Effector memory CD8-positive, alpha-beta T cell (primary cell): ENCODE results near the gene KRT37.
"Not testable (repeated sequence)": the region's sequence is repeated elsewhere in the genome, so short reads cannot be mapped to it uniquely, and the experiment has no call there.

Experiments
- ATAC-seq: fragments of 150-1000 bp; cut with Tn5 transposase; replicated peaks from 2 replicates; pipeline ENCODE4 v1.10.0; 2021; ENCODE audit warnings: mild to moderate bottlenecking, moderate library complexity
- DNase-seq, 3 experiments: peaks; one replicate each; pipeline ENCODE4 v3.0.0; 2021
- H3K27ac Mint-ChIP-seq, 2 donors: one replicate each; pipeline ENCODE4 v1.8.0; 2022; ENCODE audit warnings: mild to moderate bottlenecking in 2 of 2, mixed read lengths in 2 of 2, moderate library complexity in 2 of 2
- H3K27me3 Mint-ChIP-seq, 2 donors: one replicate each; pipeline ENCODE4 v1.8.0; 2022; ENCODE audit warnings: mixed read lengths in 2 of 2
- H3K36me3 Mint-ChIP-seq: one replicate; pipeline ENCODE4 v1.8.0; 2022; ENCODE audit warnings: mild to moderate bottlenecking, moderate library complexity, mixed read lengths; ENCODE audit not compliant: insufficient read depth
- H3K4me1 Mint-ChIP-seq, 2 donors: one replicate each; pipeline ENCODE4 v1.8.0; 2022; ENCODE audit warnings: low read depth in 2 of 2, mixed read lengths in 2 of 2
- H3K4me3 Mint-ChIP-seq, 2 donors: one replicate each; pipeline ENCODE4 v1.8.0; 2022; ENCODE audit warnings: mild to moderate bottlenecking in 2 of 2, mixed read lengths in 2 of 2, moderate library complexity in 2 of 2
- H3K9me3 Mint-ChIP-seq, 2 donors: one replicate each; pipeline ENCODE4 v1.8.0; 2022; ENCODE audit warnings: mixed read lengths in 2 of 2

KRT37 gene

DNA sequence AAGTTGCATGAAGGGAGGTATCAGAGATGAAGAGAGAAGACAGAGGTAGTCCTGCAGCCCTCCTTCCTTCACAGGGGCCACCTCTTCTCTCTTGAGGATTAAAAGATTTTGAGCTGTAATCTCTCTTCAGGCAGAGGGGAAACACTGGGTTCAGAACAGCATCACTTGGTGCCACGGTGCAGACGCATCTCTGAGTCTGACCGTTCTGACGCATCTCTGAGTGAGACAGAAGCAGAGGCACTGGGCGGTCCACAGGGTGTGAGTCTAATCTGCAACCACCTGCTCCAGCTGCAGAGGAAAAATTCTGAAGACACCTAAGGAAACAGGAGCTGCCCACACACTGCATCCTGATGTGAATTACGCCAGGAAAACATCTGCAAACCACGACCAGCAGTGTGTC lies 5.3 kb upstream of the KRT37 start:
- no peak overlapping the region for H3K4me3 Mint-ChIP-seq
- ATAC-seq (no peak), DNase-seq (no peak)
- H3K27me3 Mint-ChIP-seq, result peaks cover 27 to 32% of the 10 kb centered on the region in 2 donors
- H3K27ac Mint-ChIP-seq, result no peak overlapping the region
- peaks cover 0 to 2% of the 10 kb centered on the region in 2 donors for H3K4me1 Mint-ChIP-seq
- no peaks in the 10 kb centered on the region for H3K36me3 Mint-ChIP-seq
- H3K9me3 Mint-ChIP-seq, result no peaks in the 10 kb centered on the region

DNA sequence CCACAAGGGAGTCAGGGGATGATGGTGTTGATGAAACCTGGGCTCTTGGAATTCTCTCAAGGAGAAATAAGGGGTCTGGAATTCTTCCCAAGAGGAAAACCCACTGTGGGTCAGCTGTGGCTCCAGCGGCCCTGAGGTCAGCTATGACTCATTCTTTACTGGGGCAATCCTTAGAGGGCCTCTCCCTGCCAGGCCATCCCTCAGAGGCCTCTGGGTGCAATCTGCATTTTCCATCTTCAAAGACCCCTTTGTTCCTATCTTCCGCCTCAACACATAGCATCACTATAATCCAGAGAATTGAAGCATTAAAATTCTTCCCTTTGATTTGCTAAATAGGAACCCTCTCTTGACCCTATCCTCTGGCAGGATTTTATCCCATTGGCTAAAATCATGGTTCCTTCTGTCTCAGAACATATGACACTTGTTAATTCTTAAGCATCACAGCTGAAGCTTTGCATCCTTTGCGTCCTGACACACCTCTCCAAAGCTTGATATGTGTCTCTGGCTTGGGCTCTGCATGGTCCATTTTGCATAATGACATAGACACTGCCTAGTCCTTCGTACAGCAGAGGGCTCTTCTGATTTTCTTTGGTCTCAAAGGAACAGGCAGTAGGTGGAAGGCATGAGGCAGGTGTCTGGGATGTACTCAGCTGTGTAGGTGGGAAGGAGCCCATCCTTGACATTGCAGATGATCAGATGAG lies 4.4 kb upstream of the KRT37 start:
- ATAC-seq, result no peak
- H3K9me3 Mint-ChIP-seq, result no peaks in the 10 kb centered on the region
- no peak overlapping the region for H3K4me3 Mint-ChIP-seq
- H3K27ac Mint-ChIP-seq, result no peak overlapping the region
- no peaks in the 10 kb centered on the region for H3K36me3 Mint-ChIP-seq
- H3K4me1 Mint-ChIP-seq, result peaks cover 0 to 2% of the 10 kb centered on the region in 2 donors
- no peak for DNase-seq
- H3K27me3 Mint-ChIP-seq, result peaks cover 25 to 34% of the 10 kb centered on the region in 2 donors

DNA sequence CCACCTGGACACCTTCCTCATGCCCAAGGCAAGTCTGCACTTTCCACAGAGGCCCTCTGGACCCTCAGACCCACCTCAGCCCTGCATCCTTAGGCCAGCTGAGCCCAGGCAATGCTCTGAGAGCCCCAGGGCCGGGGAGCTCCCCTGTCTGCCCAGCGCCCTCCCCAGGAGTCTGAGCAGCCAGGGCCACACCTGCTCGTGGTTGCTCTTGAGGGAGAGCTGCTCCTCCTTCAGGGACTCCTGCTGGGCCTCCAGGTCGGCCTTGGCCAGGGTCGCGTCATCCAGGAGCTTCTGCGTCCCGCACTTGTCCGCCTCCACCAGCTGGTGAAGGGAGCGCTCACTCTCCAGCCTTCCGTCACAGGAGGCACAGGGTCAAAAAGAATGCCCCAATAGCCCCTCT lies 1.8 kb downstream of the KRT37 start:
- H3K9me3 Mint-ChIP-seq, H3K4me3 Mint-ChIP-seq, ATAC-seq, DNase-seq, H3K27ac Mint-ChIP-seq, H3K4me1 Mint-ChIP-seq, H3K36me3 Mint-ChIP-seq: not testable (repeated sequence)
- peaks cover 19 to 26% of the 10 kb centered on the region in 2 donors for H3K27me3 Mint-ChIP-seq

DNA sequence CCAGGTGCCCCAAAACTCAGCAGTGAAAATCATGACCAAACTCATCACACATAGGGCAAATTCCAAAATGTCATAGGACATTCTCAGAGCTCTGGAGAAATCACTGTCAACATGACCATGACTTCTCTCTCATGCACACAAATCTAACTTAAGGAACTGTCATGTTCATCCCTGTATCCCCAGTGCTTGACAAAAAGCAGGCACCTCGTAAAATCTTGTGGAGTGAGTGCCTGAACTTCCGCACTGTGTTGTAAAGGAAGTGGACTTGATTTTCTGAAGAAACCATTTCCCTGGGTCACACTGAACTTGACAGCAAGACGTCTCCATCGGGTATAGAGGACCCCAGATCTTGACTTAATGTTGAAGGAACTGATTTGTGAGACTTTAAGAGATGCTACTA lies 2.8 kb downstream of the KRT37 start:
- Mint-ChIP-seq H3K9me3 (no peaks in the 10 kb centered on the region), H3K4me3 (no peak overlapping the region), H3K36me3 (no peaks in the 10 kb centered on the region), H3K27ac (no peak overlapping the region), H3K4me1 (peaks cover 0 to 3% of the 10 kb centered on the region in 2 donors), H3K27me3 (peaks cover 19 to 26% of the 10 kb centered on the region in 2 donors)
- ATAC-seq, result no peak
- no peak for DNase-seq

DNA sequence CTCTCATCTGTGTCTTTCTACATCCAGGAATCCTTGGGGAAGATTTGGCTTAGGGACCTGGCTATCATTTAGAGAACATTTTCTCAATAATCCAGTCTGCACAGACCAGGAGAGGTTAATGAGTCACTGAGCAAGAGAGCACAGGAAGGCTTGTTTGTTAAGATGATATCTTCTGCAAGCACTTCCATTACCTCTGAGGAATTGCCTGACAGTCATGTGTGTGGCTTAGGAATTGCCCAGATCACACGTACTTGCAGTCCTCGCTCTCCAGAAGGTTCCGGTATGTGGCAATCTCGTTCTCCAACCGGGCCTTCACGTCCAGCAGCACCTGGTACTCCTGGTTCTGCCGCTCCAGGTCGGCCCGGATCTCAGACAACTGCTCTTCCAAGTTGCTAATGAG lies 3.3 kb downstream of the KRT37 start:
- peaks cover 0 to 3% of the 10 kb centered on the region in 2 donors for H3K4me1 Mint-ChIP-seq
- H3K27me3 Mint-ChIP-seq, result peaks cover 19 to 26% of the 10 kb centered on the region in 2 donors
- H3K4me3 Mint-ChIP-seq, result no peak overlapping the region
- no peak overlapping the region for H3K27ac Mint-ChIP-seq
- ATAC-seq (no peak), DNase-seq (no peak)
- H3K36me3 Mint-ChIP-seq, result no peaks in the 10 kb centered on the region
- no peaks in the 10 kb centered on the region for H3K9me3 Mint-ChIP-seq

DNA sequence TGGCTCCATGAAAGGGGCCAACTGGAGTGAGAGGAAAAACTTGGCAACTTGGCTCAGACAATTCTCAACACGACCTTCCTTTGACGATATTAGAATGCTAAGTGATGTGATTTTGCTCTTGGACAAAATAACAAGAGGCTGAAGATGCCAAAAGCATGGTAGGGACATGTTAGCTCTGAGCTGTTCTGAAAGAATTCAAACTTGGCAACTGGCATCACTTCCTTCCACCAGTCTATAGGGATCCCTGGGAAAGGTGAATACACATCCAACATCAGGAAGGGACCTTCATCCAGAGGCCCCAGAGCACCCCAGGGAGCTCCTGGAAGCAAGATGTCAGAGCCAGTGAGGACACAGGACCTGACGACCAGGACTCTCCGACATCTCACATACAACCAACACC lies 4.3 kb downstream of the KRT37 start:
- DNase-seq (no peak), ATAC-seq (no peak)
- no peaks in the 10 kb centered on the region for H3K9me3 Mint-ChIP-seq
- no peak overlapping the region for H3K4me3 Mint-ChIP-seq
- H3K36me3 Mint-ChIP-seq, result no peaks in the 10 kb centered on the region
- H3K27me3 Mint-ChIP-seq, result peaks cover 13 to 26% of the 10 kb centered on the region in 2 donors
- H3K27ac Mint-ChIP-seq, result no peak overlapping the region
- H3K4me1 Mint-ChIP-seq, result peaks cover 0 to 3% of the 10 kb centered on the region in 2 donors

DNA sequence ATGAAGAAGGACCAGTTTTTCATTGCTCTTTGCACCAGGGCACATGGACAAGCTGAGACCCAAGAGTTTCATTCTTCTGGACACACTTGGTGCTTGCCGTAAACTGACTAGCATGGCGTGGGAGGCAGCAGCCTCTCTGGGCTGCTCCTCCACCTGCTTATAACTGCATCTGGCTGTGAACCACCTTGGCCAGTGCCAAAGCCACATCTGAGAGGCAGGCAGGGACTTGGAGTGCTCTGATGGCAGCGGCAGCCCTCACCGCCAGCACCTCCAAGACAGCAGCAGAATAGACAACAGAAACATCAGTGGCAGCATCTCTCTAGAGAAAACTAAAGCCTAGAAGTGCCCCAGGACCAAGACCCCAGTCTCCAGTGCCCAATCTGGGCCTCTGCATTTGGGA lies 4.7 kb downstream of the KRT37 start:
- no peak overlapping the region for H3K27ac Mint-ChIP-seq
- no peaks in the 10 kb centered on the region for H3K9me3 Mint-ChIP-seq
- no peaks in the 10 kb centered on the region for H3K36me3 Mint-ChIP-seq
- no peak overlapping the region for H3K4me3 Mint-ChIP-seq
- H3K4me1 Mint-ChIP-seq, result peaks cover 0 to 3% of the 10 kb centered on the region in 2 donors
- ATAC-seq (no peak), DNase-seq (no peak)
- H3K27me3 Mint-ChIP-seq, result peaks cover 12 to 26% of the 10 kb centered on the region in 2 donors

DNA sequence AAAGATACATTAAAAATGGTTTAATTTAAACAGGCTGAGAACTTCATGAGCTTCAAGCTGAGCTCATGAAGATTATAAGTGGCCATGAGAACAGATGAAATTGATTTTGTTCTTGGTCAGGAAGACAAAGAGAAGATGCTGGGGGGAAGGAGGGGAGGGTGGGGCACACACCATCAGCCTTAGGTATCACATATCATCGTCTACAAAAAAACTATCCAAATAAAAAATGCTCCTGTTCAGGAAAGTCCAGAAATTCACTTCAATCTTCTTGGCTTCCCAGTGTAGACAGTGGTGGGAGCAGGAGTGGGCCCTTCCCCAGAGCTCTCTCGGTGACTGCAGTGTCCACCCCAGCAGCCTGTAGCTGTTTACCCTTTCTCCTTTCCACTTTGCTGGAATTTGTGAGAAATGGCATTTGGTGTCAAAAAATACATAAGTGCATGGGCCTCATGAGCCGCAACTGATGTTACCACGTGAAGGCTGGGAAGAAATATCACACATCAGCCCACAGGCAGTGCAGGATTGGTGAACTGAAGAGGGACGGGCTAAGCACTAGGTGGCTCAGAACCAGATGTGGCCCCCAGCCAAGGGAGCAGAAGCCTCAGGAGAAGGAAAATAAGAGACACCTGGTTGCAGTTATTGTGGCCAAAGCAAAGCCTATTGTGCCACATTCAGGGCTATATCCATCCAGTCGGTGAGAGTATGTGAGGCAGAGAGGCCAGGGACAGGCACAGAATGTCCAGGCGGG lies 6.1 kb downstream of the KRT37 start:
- no peaks in the 10 kb centered on the region for H3K9me3 Mint-ChIP-seq
- DNase-seq (no peak), ATAC-seq (no peak)
- no peaks in the 10 kb centered on the region for H3K36me3 Mint-ChIP-seq
- H3K4me1 Mint-ChIP-seq, result peaks cover 0 to 3% of the 10 kb centered on the region in 2 donors
- no peak overlapping the region for H3K27ac Mint-ChIP-seq
- H3K27me3 Mint-ChIP-seq, result peaks cover 14 to 19% of the 10 kb centered on the region in 2 donors
- H3K4me3 Mint-ChIP-seq, result no peak overlapping the region

DNA sequence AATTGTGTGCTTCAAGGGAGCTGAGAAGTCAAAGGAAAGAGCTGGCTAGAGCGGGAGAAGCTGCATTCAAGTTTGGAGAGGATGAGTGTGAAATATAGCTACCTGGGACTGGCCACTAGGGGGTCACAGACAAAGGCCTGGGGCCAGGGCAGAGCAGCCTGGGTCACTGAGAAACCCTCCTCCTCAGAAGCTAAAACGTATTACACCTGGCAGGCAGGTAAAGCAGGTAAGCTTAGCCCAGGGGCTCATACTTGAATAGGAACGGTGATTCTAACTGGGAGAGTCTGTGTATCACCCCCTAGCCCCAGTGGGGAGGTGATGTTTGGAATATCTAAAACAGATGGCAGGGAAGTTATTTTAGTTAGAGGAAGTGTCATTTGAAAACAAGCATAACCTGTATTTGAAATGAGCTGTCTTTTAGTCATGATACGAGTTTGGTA lies 6.8 kb downstream of the KRT37 start:
- peaks cover 0 to 3% of the 10 kb centered on the region in 2 donors for H3K4me1 Mint-ChIP-seq
- ATAC-seq, result no peak
- no peaks in the 10 kb centered on the region for H3K36me3 Mint-ChIP-seq

DNA sequence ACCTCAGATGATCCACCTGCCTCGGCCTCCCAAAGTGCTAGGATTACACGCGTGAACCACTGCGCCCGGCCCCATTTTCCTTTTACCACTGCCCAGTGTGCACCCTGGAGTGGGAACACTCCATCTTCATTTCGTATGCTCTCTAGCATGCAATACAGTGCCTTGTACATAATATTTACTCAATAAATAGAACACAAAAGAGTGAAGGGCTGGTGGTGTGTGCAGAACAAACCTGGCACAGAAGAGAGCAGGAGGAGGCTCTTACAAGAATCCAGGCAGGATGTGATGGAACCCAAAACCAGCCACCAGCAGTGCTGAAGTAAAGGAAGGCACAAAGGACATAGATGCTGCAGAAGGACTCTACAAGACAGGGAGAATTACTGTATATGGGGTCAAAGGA lies 7.3 kb downstream of the KRT37 start:
- H3K4me1 Mint-ChIP-seq, result peaks cover 0 to 3% of the 10 kb centered on the region in 2 donors
- no peak for DNase-seq
- H3K36me3 Mint-ChIP-seq, result no peaks in the 10 kb centered on the region
- no peak for ATAC-seq
- no peaks in the 10 kb centered on the region for H3K9me3 Mint-ChIP-seq
- peaks cover 8 to 13% of the 10 kb centered on the region in 2 donors for H3K27me3 Mint-ChIP-seq
- no peak overlapping the region for H3K4me3 Mint-ChIP-seq
- peak overlapping the region in 1 of 2 donors; percentile 44 for H3K27ac Mint-ChIP-seq

More for the DNA sequence above, 6.8 kb downstream of the KRT37 start:
- no peak overlapping the region for H3K4me3 Mint-ChIP-seq
- H3K27ac Mint-ChIP-seq, result peak overlapping the region in 1 of 2 donors; percentile 44
- no peaks in the 10 kb centered on the region for H3K9me3 Mint-ChIP-seq
- no peak for DNase-seq
- peaks cover 8 to 13% of the 10 kb centered on the region in 2 donors for H3K27me3 Mint-ChIP-seq

DNA sequence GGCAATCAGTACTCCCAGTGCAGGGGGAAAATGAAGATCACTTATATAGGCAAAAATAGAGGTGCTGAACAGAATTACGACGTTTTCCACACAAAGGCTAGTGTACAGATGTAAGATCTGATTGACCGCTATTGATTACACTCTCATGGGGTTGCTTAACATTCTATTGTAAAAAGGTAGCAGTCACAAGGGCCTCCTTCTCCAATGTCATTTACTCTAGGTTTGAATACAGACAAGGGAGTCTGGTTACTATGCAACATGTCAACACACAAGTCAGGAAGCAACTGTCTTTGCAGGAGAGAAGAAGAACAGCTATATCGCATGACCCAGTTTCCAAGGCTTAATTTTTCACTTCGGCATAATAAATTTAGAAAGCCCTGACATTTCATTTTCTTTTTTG lies 7.9 kb downstream of the KRT37 start:
- Mint-ChIP-seq H3K4me1 (peaks cover 0 to 3% of the 10 kb centered on the region in 2 donors), H3K4me3 (no peak overlapping the region), H3K36me3 (no peaks in the 10 kb centered on the region), H3K9me3 (no peaks in the 10 kb centered on the region), H3K27me3 (peaks cover 8 to 11% of the 10 kb centered on the region in 2 donors), H3K27ac (no peak overlapping the region)
- DNase-seq (no peak), ATAC-seq (peak; percentile 24)

DNA sequence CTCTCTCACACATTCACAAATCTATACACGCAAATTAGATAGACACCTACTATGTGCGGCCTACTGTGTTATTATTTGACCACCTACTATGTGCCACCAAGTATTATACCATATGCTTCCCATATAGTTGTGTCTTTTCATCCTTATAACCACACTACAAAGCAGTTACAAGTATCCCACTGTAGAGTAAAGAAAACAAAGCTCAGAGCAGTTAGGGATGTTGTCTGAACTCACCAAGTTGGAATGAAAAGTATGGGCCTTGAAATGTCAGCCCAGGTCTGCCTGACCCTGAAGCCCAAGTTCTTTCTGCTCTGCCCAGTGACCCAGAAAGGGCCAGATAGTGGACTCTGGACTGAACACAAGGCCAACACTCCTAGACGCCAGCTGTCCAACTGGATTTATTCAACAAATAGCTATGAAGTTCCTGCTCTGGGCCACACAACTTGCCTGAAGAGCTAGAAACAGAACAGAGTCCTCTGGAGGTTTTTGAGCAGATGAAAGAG lies 8.5 kb downstream of the KRT37 start:
- DNase-seq (no peak), ATAC-seq (no peak)
- peaks cover 7 to 13% of the 10 kb centered on the region in 2 donors for H3K27me3 Mint-ChIP-seq
- no peak overlapping the region for H3K4me3 Mint-ChIP-seq
- no peak overlapping the region for H3K27ac Mint-ChIP-seq
- H3K9me3 Mint-ChIP-seq, result no peaks in the 10 kb centered on the region
- H3K36me3 Mint-ChIP-seq, result no peaks in the 10 kb centered on the region
- peaks cover 0 to 3% of the 10 kb centered on the region in 2 donors for H3K4me1 Mint-ChIP-seq

DNA sequence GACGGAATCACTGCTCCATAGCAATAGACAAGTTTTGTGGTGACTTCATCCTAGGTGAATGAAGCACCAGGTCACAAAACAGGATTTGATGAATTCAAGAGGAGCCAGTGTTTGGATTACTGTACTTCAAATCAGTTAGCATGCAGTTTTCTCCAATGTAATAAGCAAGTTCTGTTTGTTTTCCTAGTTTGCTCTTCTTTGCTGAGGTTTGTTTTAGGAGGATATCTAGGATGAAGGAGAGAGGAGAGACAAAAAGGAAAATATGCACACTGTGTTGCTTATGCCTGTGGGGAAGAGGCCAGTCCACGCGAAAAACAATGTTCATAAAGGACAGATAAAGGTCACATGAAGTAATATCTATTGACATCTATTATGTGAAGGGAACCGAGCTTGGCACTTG lies 9.0 kb downstream of the KRT37 start:
- ATAC-seq (no peak), DNase-seq (no peak)
- Mint-ChIP-seq H3K4me1 (peaks cover 0 to 3% of the 10 kb centered on the region in 2 donors), H3K36me3 (no peaks in the 10 kb centered on the region), H3K4me3 (no peak overlapping the region), H3K27ac (no peak overlapping the region), H3K9me3 (no peaks in the 10 kb centered on the region), H3K27me3 (peaks cover 2 to 13% of the 10 kb centered on the region in 2 donors)

DNA sequence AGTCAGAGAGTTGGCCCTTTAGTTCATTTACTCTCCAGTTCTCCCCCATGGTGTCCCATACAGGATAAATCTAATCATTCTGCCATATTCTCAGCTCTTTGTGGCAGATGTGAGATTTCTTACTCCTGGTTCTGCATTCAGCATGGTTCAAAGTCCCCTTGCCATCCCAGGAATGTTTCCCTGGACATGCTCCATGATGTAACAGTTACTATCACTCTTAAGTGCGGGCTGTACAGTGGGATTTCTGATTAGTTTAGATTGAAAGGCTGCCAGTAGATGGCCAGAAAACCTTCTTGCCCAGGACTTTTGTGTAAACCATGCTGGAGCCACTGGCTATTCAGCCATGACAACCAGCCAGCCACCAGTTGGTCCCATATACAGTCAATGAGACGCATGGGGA lies 10.4 kb downstream of the KRT37 start:
- Mint-ChIP-seq H3K9me3 (no peaks in the 10 kb centered on the region), H3K4me1 (peaks cover 2 to 4% of the 10 kb centered on the region in 2 donors), H3K4me3 (no peak overlapping the region), H3K27me3 (peaks cover 0 to 13% of the 10 kb centered on the region in 2 donors), H3K36me3 (no peaks in the 10 kb centered on the region), H3K27ac (no peak overlapping the region)
- no peak for DNase-seq
- ATAC-seq, result no peak
